Thyroid gland (tissue), 4 donors: ENCODE results near the gene SYNPO2L.

Experiments
- POLR2A ChIP-seq, 2 donors: fragments of 450-650 bp; IDR thresholded peaks; one replicate each; pipeline ENCODE4 v1.6.1; 2017; ENCODE audit warnings: antibody characterized with exemption in 2 of 2, mild to moderate bottlenecking in 2 of 2, moderate library complexity in 1 of 2
- TF ChIP-seq, protein P1 (sequence below), 6 experiments: fragments of 200-600 bp in 3 of 6; fragments of 450-650 bp in 3 of 6; sonication (generic) in 3 of 6; IDR thresholded peaks; one replicate each; pipeline ENCODE4 v1.5.1; 2016 to 2019; ENCODE audit warnings: antibody characterized with exemption in 6 of 6, mild to moderate bottlenecking in 2 of 6, inconsistent platforms in 1 of 6, moderate library complexity in 1 of 6

GRCh38 chr10:73609116-73609515, 46.7 kb downstream of the SYNPO2L start:
- TF ChIP-seq, protein P1, sequence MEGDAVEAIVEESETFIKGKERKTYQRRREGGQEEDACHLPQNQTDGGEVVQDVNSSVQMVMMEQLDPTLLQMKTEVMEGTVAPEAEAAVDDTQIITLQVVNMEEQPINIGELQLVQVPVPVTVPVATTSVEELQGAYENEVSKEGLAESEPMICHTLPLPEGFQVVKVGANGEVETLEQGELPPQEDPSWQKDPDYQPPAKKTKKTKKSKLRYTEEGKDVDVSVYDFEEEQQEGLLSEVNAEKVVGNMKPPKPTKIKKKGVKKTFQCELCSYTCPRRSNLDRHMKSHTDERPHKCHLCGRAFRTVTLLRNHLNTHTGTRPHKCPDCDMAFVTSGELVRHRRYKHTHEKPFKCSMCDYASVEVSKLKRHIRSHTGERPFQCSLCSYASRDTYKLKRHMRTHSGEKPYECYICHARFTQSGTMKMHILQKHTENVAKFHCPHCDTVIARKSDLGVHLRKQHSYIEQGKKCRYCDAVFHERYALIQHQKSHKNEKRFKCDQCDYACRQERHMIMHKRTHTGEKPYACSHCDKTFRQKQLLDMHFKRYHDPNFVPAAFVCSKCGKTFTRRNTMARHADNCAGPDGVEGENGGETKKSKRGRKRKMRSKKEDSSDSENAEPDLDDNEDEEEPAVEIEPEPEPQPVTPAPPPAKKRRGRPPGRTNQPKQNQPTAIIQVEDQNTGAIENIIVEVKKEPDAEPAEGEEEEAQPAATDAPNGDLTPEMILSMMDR (IDR thresholded peaks at IDR 0.05): no peak
- TF ChIP-seq POLR2A (IDR thresholded peaks at IDR 0.05): no peak
